K562 (cell line): Measurements from ENCODE around the gene ZNF358. TPM values are rescaled to one million over a fixed set of nuclear protein-coding genes. Genes with fewer than 3 reads are reported as not detected.

Source experiments
- ARID1B ChIP-seq: fragments of 450-650 bp; IDR thresholded peaks from 2 replicates; pipeline ENCODE4 v1.6.1; 2016; ENCODE audit warnings: antibody characterized with exemption, mild to moderate bottlenecking, inconsistent platforms
- ETV6 ChIP-seq, 3 experiments: fragments of 150-350 bp in 1 of 3; sonication (generic) in 1 of 3; formaldehyde crosslinking in 1 of 3; IDR thresholded peaks; 2 replicates each; pipeline versions ENCODE4 v1.6.1 to v1.8.0; 2014 to 2022; ENCODE audit warnings: borderline replicate concordance in 2 of 3, low read depth in 2 of 3, antibody characterized with exemption in 1 of 3, low read length in 1 of 3, mild to moderate bottlenecking in 1 of 3, missing genetic modification reagents in 1 of 3
- HDAC6 ChIP-seq: IDR thresholded peaks from 2 replicates; pipeline ENCODE4 v1.6.1; 2012; ENCODE audit warnings: low read depth, mild to moderate bottlenecking, control low read depth, inconsistent platforms, low read length, moderate library complexity
- NELFE ChIP-seq: IDR thresholded peaks from 2 replicates; pipeline ENCODE4 v1.6.1; 2011; ENCODE audit warnings: mild to moderate bottlenecking; ENCODE audit not compliant: insufficient read depth, insufficient read length
- RBM17 ChIP-seq: fragments of 200-400 bp; formaldehyde crosslinking; IDR thresholded peaks from 2 replicates; pipeline ENCODE4 v1.6.1; 2017; ENCODE audit warnings: low read depth, mild to moderate bottlenecking, low read length, borderline replicate concordance
- SPI1 ChIP-seq: IDR thresholded peaks from 2 replicates; pipeline ENCODE4 v1.6.1; 2011; ENCODE audit warnings: low read depth, low read length, control low read depth, borderline replicate concordance
- ZNF766 ChIP-seq: fragments of 200-800 bp; sonication (Bioruptor generic); conservative IDR thresholded peaks from 2 replicates; pipeline ENCODE4 v1.6.1; 2016; ENCODE audit warnings: missing genetic modification characterization, missing compliant biosample characterization
- polyA plus RNA-seq, 8 experiments: library from polyadenylated mRNA; depleted of rRNA in 4 of 8; stranded (reverse) in 5 of 8; unstranded in 3 of 8; fragments of >200 nt; fragmentation: Nextera tagmentation in 2 of 8; fragmentation: Illumina TruSeq in 1 of 8; extraction: Ambion mirVana in 2 of 8; extraction: Trizol in 1 of 8; gene quantifications; 2 replicates each; pipeline versions ENCODE4 v1.2.1 to v1.2.3, GENCODE V29; 2011 to 2014; ENCODE audit warnings: inconsistent platforms in 1 of 8, missing spikeins in 1 of 8
- total RNA-seq, 7 experiments: library from RNA; depleted of rRNA in 6 of 7; stranded (reverse); fragments of >200 nt in 6 of 7; fragmentation: Illumina TruSeq in 2 of 7; extraction: Trizol in 2 of 7; gene quantifications; 2 replicates each; pipeline versions ENCODE4 v1.2.1 to v1.2.3, GENCODE V29; 2011 to 2021; ENCODE audit warnings: low replicate concordance in 1 of 7
- TF ChIP-seq, protein P1 (sequence below): sonication (generic); formaldehyde crosslinking; IDR thresholded peaks from 2 replicates; pipeline ENCODE4 v1.8.1; 2023; ENCODE audit warnings: mild to moderate bottlenecking, missing genetic modification reagents
- TF ChIP-seq, protein P2 (sequence below): sonication (generic); formaldehyde crosslinking; IDR thresholded peaks from 2 replicates; pipeline ENCODE4 v1.4.0; 2020; ENCODE audit warnings: mild to moderate bottlenecking, missing genetic modification reagents
- TF ChIP-seq, protein P3 (sequence below): conservative IDR thresholded peaks from 2 replicates; pipeline ENCODE4 v1.6.1; 2011; ENCODE audit warnings: low read depth, mild to moderate bottlenecking, low read length; ENCODE audit not compliant: control insufficient read depth
- TF ChIP-seq, protein P4 (sequence below): fragments of 450-650 bp; formaldehyde crosslinking; conservative IDR thresholded peaks from 2 replicates; pipeline ENCODE4 v1.4.0; 2022; ENCODE audit warnings: mild to moderate bottlenecking, missing genetic modification characterization
- TF ChIP-seq, protein P5 (sequence below): fragments of 450-650 bp; IDR thresholded peaks from 2 replicates; pipeline ENCODE4 v1.6.1; 2016; ENCODE audit warnings: borderline replicate concordance
- TF ChIP-seq, protein P6 (sequence below): fragments of 250-450 bp; sonication (Bioruptor Pico); IDR thresholded peaks from 2 replicates; pipeline ENCODE4 v1.5.0; 2021

Gene ZNF358
- total and polyA plus RNA-seq, 9 of the 15 experiments (the other 6 are each of a cell fraction or from before 2014, with no cell fraction given): 0.04 to 17.2 (median 4.9) TPM

DNA sequence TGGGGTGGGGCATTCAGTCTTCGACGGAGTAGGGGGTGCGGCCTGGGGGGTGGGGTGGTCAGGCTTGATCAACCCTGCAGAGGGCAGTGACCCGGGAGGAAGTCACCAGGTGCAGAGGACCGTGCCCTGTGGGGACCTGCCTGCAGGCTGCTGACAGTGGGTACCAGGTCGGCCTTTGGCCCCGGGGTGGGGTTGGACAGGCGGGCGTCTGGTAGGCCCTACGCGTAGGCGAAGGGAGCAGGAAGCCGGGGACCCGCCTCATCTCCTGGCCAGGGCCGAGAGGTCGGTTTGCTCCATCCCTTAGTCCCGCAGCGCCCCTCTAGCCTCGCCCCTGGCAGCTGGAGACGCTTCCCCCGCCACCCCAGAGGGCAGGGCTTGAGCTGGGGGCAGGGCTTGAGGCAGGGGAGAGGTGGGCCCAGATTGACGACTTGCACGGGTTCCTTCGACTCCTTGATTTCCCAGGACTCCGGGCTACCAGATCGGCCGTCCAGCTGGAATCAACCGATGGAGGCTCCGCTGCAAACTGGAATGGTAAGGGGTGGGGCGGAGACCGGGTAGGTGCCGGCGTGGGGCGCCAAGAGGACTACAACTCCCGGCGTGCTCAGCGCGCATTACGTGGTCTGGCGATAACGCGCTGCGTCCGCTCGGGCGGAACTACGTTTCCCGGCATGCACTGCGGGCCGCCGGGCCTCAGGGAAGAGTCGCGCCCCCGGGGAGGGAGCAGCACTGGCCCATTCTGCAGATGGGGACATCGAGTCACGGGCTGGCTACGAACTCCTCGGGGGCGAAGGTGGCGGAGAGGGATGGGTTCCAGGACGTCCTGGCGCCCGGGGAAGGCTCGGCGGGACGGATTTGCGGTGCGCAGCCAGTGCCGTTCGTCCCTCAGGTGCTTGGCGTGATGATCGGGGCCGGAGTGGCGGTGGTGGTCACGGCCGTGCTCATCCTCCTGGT, 19.4 kb downstream of the ZNF358 start, which contains the start of gene PNPLA6 (continued):
- TF ChIP-seq, protein P1, sequence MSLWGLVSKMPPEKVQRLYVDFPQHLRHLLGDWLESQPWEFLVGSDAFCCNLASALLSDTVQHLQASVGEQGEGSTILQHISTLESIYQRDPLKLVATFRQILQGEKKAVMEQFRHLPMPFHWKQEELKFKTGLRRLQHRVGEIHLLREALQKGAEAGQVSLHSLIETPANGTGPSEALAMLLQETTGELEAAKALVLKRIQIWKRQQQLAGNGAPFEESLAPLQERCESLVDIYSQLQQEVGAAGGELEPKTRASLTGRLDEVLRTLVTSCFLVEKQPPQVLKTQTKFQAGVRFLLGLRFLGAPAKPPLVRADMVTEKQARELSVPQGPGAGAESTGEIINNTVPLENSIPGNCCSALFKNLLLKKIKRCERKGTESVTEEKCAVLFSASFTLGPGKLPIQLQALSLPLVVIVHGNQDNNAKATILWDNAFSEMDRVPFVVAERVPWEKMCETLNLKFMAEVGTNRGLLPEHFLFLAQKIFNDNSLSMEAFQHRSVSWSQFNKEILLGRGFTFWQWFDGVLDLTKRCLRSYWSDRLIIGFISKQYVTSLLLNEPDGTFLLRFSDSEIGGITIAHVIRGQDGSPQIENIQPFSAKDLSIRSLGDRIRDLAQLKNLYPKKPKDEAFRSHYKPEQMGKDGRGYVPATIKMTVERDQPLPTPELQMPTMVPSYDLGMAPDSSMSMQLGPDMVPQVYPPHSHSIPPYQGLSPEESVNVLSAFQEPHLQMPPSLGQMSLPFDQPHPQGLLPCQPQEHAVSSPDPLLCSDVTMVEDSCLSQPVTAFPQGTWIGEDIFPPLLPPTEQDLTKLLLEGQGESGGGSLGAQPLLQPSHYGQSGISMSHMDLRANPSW: no peak
- TF ChIP-seq, protein P2, sequence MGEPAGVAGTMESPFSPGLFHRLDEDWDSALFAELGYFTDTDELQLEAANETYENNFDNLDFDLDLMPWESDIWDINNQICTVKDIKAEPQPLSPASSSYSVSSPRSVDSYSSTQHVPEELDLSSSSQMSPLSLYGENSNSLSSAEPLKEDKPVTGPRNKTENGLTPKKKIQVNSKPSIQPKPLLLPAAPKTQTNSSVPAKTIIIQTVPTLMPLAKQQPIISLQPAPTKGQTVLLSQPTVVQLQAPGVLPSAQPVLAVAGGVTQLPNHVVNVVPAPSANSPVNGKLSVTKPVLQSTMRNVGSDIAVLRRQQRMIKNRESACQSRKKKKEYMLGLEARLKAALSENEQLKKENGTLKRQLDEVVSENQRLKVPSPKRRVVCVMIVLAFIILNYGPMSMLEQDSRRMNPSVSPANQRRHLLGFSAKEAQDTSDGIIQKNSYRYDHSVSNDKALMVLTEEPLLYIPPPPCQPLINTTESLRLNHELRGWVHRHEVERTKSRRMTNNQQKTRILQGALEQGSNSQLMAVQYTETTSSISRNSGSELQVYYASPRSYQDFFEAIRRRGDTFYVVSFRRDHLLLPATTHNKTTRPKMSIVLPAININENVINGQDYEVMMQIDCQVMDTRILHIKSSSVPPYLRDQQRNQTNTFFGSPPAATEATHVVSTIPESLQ (CRISPR knock-in tag): no peak
- TF ChIP-seq RBM17 (no peak), SPI1 (no peak), NELFE (no peak), ZNF766 (CRISPR knock-in tag) (peak; percentile 88), ARID1B (no peak; the same call in 1 of the 2 replicates), HDAC6 (no peak), ETV6 (IDR thresholded peaks at IDR 0.05; ENCODE audit: borderline replicate concordance in 1 of 2, low read depth in 2 of 2, low read length in 1 of 2) (no peak), ETV6 (CRISPR knock-in tag; IDR thresholded peaks at IDR 0.05; ENCODE audit: borderline replicate concordance) (0 out of 2 replicates have a peak, but pooled peaks have one; percentile 63)
- TF ChIP-seq, protein P3, sequence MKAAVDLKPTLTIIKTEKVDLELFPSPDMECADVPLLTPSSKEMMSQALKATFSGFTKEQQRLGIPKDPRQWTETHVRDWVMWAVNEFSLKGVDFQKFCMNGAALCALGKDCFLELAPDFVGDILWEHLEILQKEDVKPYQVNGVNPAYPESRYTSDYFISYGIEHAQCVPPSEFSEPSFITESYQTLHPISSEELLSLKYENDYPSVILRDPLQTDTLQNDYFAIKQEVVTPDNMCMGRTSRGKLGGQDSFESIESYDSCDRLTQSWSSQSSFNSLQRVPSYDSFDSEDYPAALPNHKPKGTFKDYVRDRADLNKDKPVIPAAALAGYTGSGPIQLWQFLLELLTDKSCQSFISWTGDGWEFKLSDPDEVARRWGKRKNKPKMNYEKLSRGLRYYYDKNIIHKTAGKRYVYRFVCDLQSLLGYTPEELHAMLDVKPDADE: peak; percentile 100
- TF ChIP-seq, protein P4, sequence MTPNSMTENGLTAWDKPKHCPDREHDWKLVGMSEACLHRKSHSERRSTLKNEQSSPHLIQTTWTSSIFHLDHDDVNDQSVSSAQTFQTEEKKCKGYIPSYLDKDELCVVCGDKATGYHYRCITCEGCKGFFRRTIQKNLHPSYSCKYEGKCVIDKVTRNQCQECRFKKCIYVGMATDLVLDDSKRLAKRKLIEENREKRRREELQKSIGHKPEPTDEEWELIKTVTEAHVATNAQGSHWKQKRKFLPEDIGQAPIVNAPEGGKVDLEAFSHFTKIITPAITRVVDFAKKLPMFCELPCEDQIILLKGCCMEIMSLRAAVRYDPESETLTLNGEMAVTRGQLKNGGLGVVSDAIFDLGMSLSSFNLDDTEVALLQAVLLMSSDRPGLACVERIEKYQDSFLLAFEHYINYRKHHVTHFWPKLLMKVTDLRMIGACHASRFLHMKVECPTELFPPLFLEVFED: no peak
- TF ChIP-seq, protein P5, sequence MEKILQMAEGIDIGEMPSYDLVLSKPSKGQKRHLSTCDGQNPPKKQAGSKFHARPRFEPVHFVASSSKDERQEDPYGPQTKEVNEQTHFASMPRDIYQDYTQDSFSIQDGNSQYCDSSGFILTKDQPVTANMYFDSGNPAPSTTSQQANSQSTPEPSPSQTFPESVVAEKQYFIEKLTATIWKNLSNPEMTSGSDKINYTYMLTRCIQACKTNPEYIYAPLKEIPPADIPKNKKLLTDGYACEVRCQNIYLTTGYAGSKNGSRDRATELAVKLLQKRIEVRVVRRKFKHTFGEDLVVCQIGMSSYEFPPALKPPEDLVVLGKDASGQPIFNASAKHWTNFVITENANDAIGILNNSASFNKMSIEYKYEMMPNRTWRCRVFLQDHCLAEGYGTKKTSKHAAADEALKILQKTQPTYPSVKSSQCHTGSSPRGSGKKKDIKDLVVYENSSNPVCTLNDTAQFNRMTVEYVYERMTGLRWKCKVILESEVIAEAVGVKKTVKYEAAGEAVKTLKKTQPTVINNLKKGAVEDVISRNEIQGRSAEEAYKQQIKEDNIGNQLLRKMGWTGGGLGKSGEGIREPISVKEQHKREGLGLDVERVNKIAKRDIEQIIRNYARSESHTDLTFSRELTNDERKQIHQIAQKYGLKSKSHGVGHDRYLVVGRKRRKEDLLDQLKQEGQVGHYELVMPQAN: peak; percentile 42; the same call in 1 of the 2 replicates
- TF ChIP-seq, protein P6, sequence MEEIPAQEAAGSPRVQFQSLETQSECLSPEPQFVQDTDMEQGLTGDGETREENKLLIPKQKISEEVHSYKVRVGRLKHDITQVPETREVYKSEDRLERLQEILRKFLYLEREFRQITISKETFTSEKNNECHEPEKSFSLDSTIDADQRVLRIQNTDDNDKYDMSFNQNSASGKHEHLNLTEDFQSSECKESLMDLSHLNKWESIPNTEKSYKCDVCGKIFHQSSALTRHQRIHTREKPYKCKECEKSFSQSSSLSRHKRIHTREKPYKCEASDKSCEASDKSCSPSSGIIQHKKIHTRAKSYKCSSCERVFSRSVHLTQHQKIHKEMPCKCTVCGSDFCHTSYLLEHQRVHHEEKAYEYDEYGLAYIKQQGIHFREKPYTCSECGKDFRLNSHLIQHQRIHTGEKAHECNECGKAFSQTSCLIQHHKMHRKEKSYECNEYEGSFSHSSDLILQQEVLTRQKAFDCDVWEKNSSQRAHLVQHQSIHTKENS: no peak
